ENCODE data around the gene NDUFB10.

Gene NDUFB10

DNA sequence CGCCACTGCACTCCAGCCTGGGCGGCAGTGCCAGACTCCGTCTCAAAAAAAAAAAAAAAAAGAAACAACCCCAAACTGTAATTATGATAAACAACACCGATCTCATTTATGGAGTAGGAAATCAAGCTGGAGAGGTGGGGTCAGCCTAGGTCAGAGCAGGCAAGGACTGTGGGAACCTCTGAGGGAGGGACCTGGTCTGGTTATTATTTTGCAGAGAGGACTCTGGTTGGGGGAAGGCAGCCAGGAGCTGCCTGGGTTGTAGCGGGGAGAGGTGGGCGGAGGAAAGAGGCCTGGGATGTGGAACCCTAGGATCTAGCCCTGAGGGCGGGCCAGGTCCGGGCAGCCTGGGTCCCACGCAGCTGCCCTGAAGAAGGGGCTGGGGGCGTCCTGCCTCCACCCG lies 30.2 kb upstream of the NDUFB10 start:
- TF ChIP-seq, protein P1, sequence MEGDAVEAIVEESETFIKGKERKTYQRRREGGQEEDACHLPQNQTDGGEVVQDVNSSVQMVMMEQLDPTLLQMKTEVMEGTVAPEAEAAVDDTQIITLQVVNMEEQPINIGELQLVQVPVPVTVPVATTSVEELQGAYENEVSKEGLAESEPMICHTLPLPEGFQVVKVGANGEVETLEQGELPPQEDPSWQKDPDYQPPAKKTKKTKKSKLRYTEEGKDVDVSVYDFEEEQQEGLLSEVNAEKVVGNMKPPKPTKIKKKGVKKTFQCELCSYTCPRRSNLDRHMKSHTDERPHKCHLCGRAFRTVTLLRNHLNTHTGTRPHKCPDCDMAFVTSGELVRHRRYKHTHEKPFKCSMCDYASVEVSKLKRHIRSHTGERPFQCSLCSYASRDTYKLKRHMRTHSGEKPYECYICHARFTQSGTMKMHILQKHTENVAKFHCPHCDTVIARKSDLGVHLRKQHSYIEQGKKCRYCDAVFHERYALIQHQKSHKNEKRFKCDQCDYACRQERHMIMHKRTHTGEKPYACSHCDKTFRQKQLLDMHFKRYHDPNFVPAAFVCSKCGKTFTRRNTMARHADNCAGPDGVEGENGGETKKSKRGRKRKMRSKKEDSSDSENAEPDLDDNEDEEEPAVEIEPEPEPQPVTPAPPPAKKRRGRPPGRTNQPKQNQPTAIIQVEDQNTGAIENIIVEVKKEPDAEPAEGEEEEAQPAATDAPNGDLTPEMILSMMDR (IDR thresholded peaks at IDR 0.05; ENCODE audit: low read depth, low read length), result no peak
- DNase-seq (ENCODE audit: extremely low read depth, low read depth), result peak; percentile 4

DNA sequence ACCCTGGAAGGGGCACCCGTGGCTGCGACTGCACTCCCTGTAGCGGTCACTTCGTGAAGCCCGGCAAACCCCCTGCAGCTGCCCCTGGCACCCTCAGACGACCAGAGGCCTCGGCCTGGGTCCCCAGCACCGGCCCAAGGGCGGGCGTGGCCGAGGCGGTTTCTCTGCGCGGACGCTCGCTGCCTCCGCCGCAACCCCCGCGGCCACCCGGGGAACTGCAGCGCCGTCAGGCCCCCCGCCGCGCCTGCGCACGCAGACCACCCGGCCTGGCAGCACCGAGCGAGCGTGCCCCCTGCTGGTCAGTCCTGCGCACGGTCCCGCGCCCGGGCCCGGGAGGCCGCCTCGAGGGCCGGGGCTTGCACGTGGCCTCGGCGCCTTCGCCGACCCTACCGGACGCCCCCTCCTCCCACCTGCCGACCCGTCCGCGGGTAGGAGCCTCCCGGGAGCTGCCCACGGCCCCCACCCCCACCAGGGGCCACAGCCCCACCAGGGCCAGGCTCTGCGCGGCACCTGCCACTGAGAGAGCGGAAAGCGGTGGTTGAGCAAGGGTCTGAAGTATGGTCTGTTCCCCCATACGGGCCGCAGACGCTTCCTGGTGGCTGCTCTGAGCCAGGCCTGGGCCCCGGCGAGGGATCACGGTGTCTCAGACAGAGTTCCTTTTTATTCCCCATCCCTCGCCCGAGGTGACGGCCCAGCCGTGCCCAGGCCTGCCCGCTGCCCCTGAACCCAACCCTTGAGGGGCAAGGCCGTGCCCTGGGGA lies 29.6 kb upstream of the NDUFB10 start:
- DNase-seq (ENCODE audit: extremely low read depth, low read depth), result peak; percentile 57
- TF ChIP-seq, protein P1 (IDR thresholded peaks at IDR 0.05; ENCODE audit: low read depth, low read length), result peak; percentile 41

DNA sequence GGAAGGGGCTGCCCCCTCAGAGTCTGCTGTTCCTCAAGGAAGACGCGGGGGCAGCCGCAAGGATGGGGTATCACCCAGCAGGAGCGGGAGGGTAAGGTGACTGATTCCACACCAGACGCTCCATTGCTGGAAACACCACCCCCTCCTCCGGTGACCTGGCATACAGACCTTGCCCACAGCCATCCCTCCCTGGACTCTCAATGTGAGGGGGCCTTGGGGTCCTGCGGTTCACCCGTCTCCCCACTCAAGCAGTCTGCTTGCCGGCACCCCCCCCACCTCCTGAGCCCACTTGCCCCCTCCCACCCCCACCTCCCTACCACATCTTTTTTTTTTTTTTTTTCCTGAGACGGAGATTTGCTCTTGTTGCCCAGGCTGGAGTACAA lies 29.0 kb upstream of the NDUFB10 start:
- DNase-seq (ENCODE audit: extremely low read depth, low read depth), result no peak
- TF ChIP-seq, protein P1 (IDR thresholded peaks at IDR 0.05; ENCODE audit: low read depth, low read length), result no peak

DNA sequence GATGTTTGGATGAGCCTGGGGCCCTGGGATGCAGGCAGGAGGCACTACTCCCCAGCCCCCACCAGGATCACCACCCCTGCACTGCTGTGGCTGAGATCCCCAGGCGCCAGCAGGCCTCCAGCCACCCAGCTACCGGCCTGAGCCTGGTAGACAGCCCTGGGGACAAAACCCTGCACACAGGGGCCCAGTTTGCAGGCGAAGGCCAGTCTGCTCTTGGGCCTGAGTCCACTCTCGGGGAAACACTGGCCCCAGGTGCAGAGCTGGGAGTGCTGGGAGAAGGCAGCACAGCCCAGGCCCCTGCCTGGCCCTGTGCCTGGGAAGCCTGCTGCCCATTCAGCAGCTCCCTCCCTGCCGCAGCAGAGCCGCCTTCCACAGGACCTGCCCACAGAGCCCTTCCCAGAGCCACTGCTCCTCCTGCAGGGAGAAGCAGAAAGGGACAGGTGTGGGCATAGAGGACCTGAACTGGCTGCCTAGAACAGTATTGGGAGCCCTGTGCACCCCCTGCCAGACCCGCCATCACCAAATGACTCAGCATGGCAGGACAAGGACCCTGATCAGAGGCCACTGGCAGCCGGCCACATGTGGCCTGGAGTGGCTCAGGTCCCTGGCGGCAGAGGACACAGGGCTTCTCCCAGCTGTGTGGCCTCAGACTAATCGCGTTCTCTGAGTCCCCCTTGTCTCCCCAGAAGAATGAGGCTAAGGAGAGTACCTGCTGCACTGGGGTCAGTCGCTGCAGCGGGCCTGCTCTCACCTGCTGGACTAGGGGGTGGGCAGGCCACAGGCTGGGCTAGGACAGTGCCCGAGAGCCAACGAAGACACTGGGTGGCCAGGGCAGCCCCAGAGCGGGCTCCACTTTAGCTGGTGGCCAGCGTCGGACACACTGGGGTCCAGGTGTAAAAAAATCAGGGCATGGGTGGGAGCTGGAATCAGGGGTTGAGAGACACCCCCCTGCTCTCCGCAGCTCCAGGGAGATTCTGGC lies 27.0 kb upstream of the NDUFB10 start:
- TF ChIP-seq, protein P1 (IDR thresholded peaks at IDR 0.05; ENCODE audit: low read depth, low read length), result no peak
- no peak for DNase-seq (ENCODE audit: extremely low read depth, low read depth)

DNA sequence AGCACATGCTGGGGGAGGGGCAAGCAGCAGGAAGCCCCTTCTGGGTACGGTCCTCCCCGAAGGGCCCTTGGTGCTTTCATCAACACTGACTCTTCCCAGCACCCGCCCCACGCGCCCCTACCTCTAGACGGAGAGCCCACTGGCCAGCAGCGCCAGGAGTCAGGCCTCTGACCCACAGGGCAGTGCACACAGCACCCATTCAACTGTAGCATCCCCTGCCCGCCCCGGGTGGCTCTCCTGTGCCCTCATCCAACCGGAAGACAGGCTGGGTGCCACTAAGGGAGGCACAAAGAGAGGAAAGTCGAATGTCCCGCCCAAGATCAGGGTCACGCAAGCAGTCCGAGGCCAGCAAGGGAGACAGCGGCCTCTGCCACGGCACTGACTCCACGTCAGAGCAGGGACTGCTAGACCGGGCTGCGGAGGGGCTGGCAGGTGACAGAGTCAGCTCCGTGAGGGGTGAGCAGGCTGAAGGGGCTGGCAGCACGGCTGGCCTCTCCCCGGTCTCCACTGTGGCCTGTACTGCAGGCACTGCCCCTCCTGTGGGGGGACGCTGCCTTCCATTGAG lies 26.2 kb upstream of the NDUFB10 start:
- TF ChIP-seq, protein P1 (IDR thresholded peaks at IDR 0.05; ENCODE audit: low read depth, low read length), result no peak
- no peak for DNase-seq (ENCODE audit: extremely low read depth, low read depth)

DNA sequence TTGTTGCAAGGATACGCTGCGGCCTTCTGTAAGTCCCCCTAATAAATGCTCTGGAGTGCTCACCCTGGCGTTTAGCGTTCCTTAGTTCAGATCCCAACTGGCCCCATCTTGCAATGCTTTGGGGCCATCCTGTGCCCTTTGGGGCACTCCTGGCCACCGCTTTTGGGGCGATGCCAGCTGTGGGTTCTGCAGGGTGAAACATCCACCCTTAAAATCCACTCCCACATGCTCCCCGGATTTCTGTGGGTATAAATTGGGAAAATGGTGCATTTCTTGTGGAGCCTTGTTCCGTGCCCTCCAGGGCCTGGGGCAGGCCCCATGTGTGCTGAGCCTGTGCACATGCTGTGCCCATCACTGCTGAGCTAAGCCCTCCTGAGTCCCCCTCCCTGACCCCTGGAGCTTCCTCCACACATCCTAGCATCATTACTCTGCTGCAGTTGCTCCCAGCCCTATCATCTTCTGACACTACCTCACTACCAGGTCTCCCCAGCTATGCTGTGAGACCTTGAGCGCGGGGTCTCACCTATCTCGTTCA lies 22.3 kb upstream of the NDUFB10 start:
- TF ChIP-seq, protein P1 (IDR thresholded peaks at IDR 0.05; ENCODE audit: low read depth, low read length), result no peak
- DNase-seq (ENCODE audit: extremely low read depth, low read depth), result no peak
